Activated B cell treated with CpG ODN at 0.5 μM for 24 hours (primary cell): ENCODE data around the gene RTTN. TPM values are rescaled to one million over a fixed set of nuclear protein-coding genes. Genes with fewer than 3 reads are reported as not detected.

Experiments used
- ATAC-seq: fragments of 200-7000 bp; cut with Tn5 transposase; one replicate; pipeline ENCODE4 v1.10.0; 2021; ENCODE audit warnings: low read depth, mild to moderate bottlenecking, moderate library complexity
- CTCF ChIA-PET: fragments of 350-600 bp; sonication (Branson Sonifier 250); formaldehyde crosslinking; loops from one replicate; lab custom pipeline; 2021; ENCODE audit warnings: antibody characterized with exemption; lab: Charles Lee
- POLR2A ChIA-PET: fragments of 350-600 bp; sonication (Branson Sonifier 250); formaldehyde crosslinking; loops from one replicate; lab custom pipeline; 2021; ENCODE audit warnings: antibody characterized with exemption; lab: Charles Lee
- DNase-seq: peaks from one replicate; pipeline ENCODE4 v3.0.0; 2022
- H3K27ac Mint-ChIP-seq: one replicate; pipeline ENCODE4 v1.8.0; 2020; ENCODE audit warnings: mixed read lengths
- H3K27me3 Mint-ChIP-seq: one replicate; pipeline ENCODE4 v1.8.0; 2021; ENCODE audit warnings: mixed read lengths
- H3K36me3 Mint-ChIP-seq: one replicate; pipeline ENCODE4 v1.8.0; 2021; ENCODE audit warnings: low read depth, mixed read lengths
- H3K4me1 Mint-ChIP-seq: one replicate; pipeline ENCODE4 v1.8.0; 2021; ENCODE audit warnings: mixed read lengths
- H3K4me3 Mint-ChIP-seq: one replicate; pipeline ENCODE4 v1.8.0; 2020; ENCODE audit warnings: mild to moderate bottlenecking, mixed read lengths
- H3K9me3 Mint-ChIP-seq: one replicate; pipeline ENCODE4 v1.8.0; 2020; ENCODE audit warnings: mixed read lengths
- intact Hi-C: fragments of 100-400 bp; cut with micrococcal nuclease; formaldehyde crosslinking; loops from one replicate; pipeline ENCODE4 v1.15.1; 2024
- total RNA-seq: library from RNA; stranded (reverse); gene quantifications from 2 replicates; pipeline ENCODE4 v1.2.3, GENCODE V29; 2022
- TF ChIP-seq, protein P1 (sequence below): fragments of 200-600 bp; IDR thresholded peaks from one replicate; pipeline ENCODE4 v1.8.0; 2022; ENCODE audit warnings: antibody characterized with exemption, mild to moderate bottlenecking

Gene RTTN
- total RNA-seq, 1 donor from 2014 or later: 25.9 TPM

DNA sequence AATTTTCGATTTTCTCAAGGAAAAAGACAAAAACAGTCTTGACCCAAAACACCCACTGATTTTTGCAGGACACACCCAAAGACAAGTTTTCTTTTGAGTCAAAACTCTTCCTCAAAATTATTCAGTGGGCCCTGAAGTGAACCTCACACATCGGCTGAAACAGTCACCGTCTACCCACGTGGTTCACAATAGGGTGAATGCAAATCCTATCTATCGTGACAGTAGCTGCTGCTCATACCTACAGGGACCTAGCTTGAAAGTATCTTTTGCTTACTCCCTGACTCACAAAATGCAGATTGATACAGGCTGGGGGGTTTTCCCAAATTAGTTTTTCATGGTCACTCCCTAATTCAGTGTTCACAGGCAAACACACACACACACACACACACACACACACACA lies 247.1 kb downstream of the RTTN start:
- no peaks in the 10 kb centered on the region for H3K27me3 Mint-ChIP-seq
- H3K27ac Mint-ChIP-seq: peak overlapping the region; percentile 80
- TF ChIP-seq, protein P1, sequence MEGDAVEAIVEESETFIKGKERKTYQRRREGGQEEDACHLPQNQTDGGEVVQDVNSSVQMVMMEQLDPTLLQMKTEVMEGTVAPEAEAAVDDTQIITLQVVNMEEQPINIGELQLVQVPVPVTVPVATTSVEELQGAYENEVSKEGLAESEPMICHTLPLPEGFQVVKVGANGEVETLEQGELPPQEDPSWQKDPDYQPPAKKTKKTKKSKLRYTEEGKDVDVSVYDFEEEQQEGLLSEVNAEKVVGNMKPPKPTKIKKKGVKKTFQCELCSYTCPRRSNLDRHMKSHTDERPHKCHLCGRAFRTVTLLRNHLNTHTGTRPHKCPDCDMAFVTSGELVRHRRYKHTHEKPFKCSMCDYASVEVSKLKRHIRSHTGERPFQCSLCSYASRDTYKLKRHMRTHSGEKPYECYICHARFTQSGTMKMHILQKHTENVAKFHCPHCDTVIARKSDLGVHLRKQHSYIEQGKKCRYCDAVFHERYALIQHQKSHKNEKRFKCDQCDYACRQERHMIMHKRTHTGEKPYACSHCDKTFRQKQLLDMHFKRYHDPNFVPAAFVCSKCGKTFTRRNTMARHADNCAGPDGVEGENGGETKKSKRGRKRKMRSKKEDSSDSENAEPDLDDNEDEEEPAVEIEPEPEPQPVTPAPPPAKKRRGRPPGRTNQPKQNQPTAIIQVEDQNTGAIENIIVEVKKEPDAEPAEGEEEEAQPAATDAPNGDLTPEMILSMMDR: no peak
- intact Hi-C loops: loop anchor here (2.0 to 5.0 kb wide), 5 partner anchors 16 to 249 kb away; partner anchors contain the start of gene RTTN
- CTCF ChIA-PET: no interaction called here
- no peak overlapping the region for H3K4me3 Mint-ChIP-seq
- DNase-seq (no peak), ATAC-seq (peak; percentile 67)
- POLR2A ChIA-PET: interaction anchor here (0.6 to 0.8 kb wide), 5 partner anchors 23 to 108 kb away, joined by 3 to 5 read pairs (median 3); no protein-coding TSS in a partner anchor
- H3K36me3 Mint-ChIP-seq: no peaks in the 10 kb centered on the region
- H3K4me1 Mint-ChIP-seq: peaks cover 16% of the 10 kb centered on the region
- no peaks in the 10 kb centered on the region for H3K9me3 Mint-ChIP-seq

GRCh38 chr18:69957747-69958146 lies 247.7 kb downstream of the RTTN start:
- DNase-seq: no peak
- ChIA-PET POLR2A (no interaction called here), CTCF (no interaction called here)
- Mint-ChIP-seq H3K36me3 (no peaks in the 10 kb centered on the region), H3K27me3 (no peaks in the 10 kb centered on the region), H3K4me1 (peaks cover 16% of the 10 kb centered on the region), H3K9me3 (peaks cover 2% of the 10 kb centered on the region), H3K4me3 (no peak overlapping the region), H3K27ac (no peak overlapping the region)
- TF ChIP-seq, protein P1: no peak
- no peak for ATAC-seq
- intact Hi-C loops: loop anchor here (2.0 to 5.0 kb wide), 5 partner anchors 15 to 250 kb away; partner anchors contain the start of gene RTTN

DNA sequence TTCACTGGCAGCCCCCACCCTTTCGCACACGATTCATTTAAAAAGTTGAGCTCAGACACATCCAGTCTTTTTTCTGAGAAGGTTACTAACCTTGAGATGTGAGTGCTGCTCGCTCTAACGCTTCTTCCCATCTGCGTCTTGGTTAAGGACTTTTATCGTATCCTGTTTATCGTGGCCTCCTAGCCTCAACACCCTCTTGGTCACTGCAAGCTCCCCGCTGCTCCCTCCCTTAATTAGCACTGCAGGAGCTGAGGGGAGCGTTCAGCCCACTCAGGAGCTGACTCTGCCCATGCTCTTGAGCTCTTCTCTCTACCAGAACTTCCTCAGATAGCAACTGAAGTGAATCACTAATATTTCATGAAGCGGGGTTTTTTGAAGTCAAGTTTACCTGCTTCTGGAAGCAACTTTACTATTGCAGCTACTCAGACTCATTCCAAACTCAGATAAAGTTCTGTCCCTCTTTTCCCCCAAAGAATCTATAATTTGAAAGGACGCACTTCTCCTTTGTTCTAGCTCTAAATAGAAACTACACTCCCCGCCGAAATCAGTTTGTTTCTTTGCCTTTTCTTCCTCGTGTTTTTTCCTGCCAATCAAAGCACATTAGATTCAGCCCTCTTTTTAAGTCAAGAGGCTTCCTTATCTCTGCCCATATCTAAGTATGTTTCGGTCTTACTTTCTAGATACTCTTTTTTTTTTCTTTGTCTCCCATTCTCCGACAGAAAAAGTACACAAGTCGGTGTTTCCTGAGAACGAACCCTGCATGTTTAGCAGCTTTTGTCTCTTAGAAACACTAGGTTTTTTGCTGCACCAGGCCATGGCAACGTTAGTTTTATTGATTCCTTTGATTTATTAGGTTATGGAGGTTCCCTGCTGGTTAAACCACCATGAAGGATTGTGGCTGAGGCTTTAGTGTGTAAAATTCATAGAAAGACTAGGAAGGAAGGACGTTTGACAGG lies 248.5 kb downstream of the RTTN start:
- CTCF ChIA-PET: no interaction called here
- intact Hi-C loops: loop anchor here (5.0 kb wide), 3 partner anchors 45 to 250 kb away; partner anchors contain the start of gene RTTN
- H3K27me3 Mint-ChIP-seq: no peaks in the 10 kb centered on the region
- H3K27ac Mint-ChIP-seq: no peak overlapping the region
- peaks cover 16% of the 10 kb centered on the region for H3K4me1 Mint-ChIP-seq
- H3K4me3 Mint-ChIP-seq: no peak overlapping the region
- TF ChIP-seq, protein P1: no peak
- no peak for ATAC-seq
- no peaks in the 10 kb centered on the region for H3K36me3 Mint-ChIP-seq
- no peak for DNase-seq
- POLR2A ChIA-PET: no interaction called here
- H3K9me3 Mint-ChIP-seq: peaks cover 2% of the 10 kb centered on the region

- Mint-ChIP-seq H3K27me3 (no peaks in the 10 kb centered on the region), H3K9me3 (peaks cover 2% of the 10 kb centered on the region), H3K27ac (no peak overlapping the region), H3K36me3 (no peaks in the 10 kb centered on the region), H3K4me3 (no peak overlapping the region), H3K4me1 (peaks cover 16% of the 10 kb centered on the region)
- intact Hi-C loops: loop anchor here (5.0 kb wide), 3 partner anchors 46 to 251 kb away; partner anchors contain the start of gene RTTN
- DNase-seq (no peak), ATAC-seq (no peak)
- TF ChIP-seq, protein P1: no peak
- CTCF ChIA-PET: no interaction called here
- POLR2A ChIA-PET: no interaction called here
These were observed 249.4 kb downstream of the RTTN start for GRCh38 chr18:69956057-69956456.
